Smooth muscle cell of the brain vasculature (primary cell): ENCODE results near the gene CCDC57.
"Not testable (repeated sequence)": the region's sequence is repeated elsewhere in the genome, so short reads cannot be mapped to it uniquely, and the experiment has no call there.

ENCODE experiments used
- DNase-seq: peaks from one replicate; pipeline ENCODE4 v3.0.0-alpha.2; 2012; ENCODE audit warnings: low read depth, low spot score

The CCDC57 gene

GRCh38 chr17:82212331-82213250 lies at the start of gene CCDC57:
CCDC57 (minus strand) TSS chr17:82212842; CDS start chr17:82201944, 10,898 bp downstream.
- DNase-seq: no peak

GRCh38 chr17:82262344-82262743 lies 49.7 kb upstream of the CCDC57 start:
- DNase-seq: no peak

- not testable (repeated sequence) for DNase-seq
Observed at GRCh38 chr17:82259972-82260961, 47.6 kb upstream of the CCDC57 start.

- DNase-seq: no peak
Observed at GRCh38 chr17:82258555-82258954, 45.9 kb upstream of the CCDC57 start.

- peak; percentile 29 for DNase-seq
Observed at GRCh38 chr17:82257473-82257872, 44.8 kb upstream of the CCDC57 start.

GRCh38 chr17:82256242-82256885 lies 43.7 kb upstream of the CCDC57 start:
- no peak for DNase-seq

- DNase-seq: no peak
Observed at GRCh38 chr17:82255402-82255972, 42.8 kb upstream of the CCDC57 start.

- not testable (repeated sequence) for DNase-seq
Observed at GRCh38 chr17:82254746-82255145, 42.1 kb upstream of the CCDC57 start.

- not testable (repeated sequence) for DNase-seq
Observed at GRCh38 chr17:82254096-82254495, 41.5 kb upstream of the CCDC57 start.

- no peak for DNase-seq
Observed at GRCh38 chr17:82253179-82253544, 40.5 kb upstream of the CCDC57 start.

GRCh38 chr17:82252511-82253178 lies 40.0 kb upstream of the CCDC57 start:
- no peak for DNase-seq

GRCh38 chr17:82250868-82251500 lies 38.3 kb upstream of the CCDC57 start:
- DNase-seq: no peak

- no peak for DNase-seq
Observed at GRCh38 chr17:82249896-82250581, 37.4 kb upstream of the CCDC57 start.

- DNase-seq: no peak
Observed at GRCh38 chr17:82248815-82249674, 36.4 kb upstream of the CCDC57 start.

- no peak for DNase-seq
Observed at GRCh38 chr17:82247856-82248671, 35.4 kb upstream of the CCDC57 start.

- no peak for DNase-seq
Observed at GRCh38 chr17:82247182-82247823, 34.7 kb upstream of the CCDC57 start.
